ENCODE measurements around the gene SHC4.
A peak's percentile ranks its signal among the peaks of the same experiment; 100 is the strongest.
"Not testable (repeated sequence)": the region's sequence is repeated elsewhere in the genome, so short reads cannot be mapped to it uniquely, and the experiment has no call there.

The SHC4 gene

DNA sequence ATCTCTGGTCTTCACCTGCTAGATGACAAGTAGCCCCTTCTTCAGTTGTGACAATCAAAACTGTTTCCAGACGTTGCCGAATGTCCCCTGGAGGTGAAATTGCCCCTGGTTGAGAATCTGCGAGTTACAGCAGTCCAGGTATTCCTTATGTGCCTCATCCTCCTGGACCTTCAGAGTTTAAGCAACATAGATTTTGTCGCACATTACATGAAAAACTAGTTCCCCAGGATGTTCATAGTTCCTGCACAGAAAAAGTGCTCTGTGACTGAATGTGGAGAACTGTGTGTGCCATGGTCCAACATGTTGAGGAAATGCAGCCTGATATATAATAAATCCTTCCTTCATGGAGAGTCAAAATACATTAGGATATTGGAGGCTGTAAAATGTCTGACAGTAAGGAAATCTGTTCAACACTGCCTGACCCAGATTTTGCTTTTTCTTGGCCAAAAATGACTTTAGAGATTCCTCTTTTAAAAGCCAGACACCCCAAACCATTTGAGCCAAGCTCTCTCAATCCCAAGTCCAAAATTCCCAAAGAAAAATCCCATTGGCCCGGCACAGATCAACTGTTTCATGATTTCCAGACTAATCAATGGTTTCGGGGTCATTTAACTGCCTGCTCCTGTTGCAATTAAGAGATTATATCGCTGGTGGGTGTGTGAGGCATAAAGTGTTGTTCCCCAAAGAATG lies 20.4 kb upstream of the SHC4 start:
- Histone ChIP-seq H3K9me3 (ENCODE audit: control insufficient read depth, low read length) (no peaks in the 10 kb centered on the region), H3K27ac (ENCODE audit: low read depth, low read length, severe bottlenecking) (no peak overlapping the region), H3K4me1 (ENCODE audit: control insufficient read depth, insufficient read depth, low read length, poor library complexity, severe bottlenecking) (no peaks in the 10 kb centered on the region), H3K4me3 (ENCODE audit: extremely low read depth, insufficient read depth, low read length, poor library complexity, severe bottlenecking) (no peak overlapping the region), H3K36me3 (ENCODE audit: control insufficient read depth, insufficient read depth, low read length) (peaks cover 6% of the 10 kb centered on the region)
- WGBS, 2 experiments (ENCODE audit: insufficient coverage in 2 of 2), result 95 to 98% methylated on average over 3 of the region's 7 CpGs

DNA sequence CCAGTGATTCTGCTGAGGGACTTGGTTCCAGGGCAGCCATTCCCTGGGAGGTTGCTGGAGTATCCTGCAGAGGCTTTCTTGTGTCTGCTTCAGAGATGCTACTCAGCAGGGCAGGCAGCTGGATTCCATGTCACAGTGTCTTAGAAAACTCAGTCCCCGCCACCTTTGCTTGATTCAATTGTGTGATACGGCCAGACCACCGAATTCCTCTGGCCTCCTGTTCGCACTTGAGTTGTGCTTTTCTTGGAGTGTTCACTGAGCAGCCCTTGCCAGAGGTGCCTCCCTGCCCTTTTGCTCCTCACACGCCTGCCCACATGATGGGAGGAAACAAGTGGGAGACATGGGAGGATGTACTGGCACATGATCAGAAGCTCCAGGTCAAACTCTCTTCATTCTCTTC lies 19.6 kb upstream of the SHC4 start:
- H3K9me3 ChIP-seq (ENCODE audit: control insufficient read depth, low read length), result no peaks in the 10 kb centered on the region
- 89 to 92% methylated on average over 3 of the region's 5 CpGs for WGBS, 2 experiments (ENCODE audit: insufficient coverage in 2 of 2)
- H3K4me3 ChIP-seq (ENCODE audit: extremely low read depth, insufficient read depth, low read length, poor library complexity, severe bottlenecking), result no peak overlapping the region
- H3K27ac ChIP-seq (ENCODE audit: low read depth, low read length, severe bottlenecking), result no peak overlapping the region
- H3K4me1 ChIP-seq (ENCODE audit: control insufficient read depth, insufficient read depth, low read length, poor library complexity, severe bottlenecking), result no peaks in the 10 kb centered on the region
- peaks cover 5% of the 10 kb centered on the region for H3K36me3 ChIP-seq (ENCODE audit: control insufficient read depth, insufficient read depth, low read length)

DNA sequence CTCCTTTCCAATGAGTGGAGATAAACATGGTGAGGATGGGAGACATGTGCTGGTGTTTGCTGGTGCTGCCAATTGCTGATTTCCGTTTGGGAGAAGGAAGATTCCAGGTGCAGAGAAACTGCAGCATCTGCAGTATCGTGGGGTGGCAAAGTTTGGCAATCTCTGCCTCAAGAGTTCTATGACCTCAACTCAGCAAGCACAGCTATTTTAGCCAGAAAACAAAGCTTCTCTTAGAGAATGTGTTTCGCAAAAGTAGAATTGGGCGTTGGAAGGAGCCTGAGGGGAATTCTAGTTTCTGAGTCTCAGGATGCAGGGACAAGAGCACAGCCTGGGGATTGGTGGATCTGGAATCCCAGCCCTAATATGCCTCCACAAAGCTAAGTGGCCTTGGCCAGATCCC lies 18.2 kb upstream of the SHC4 start:
- H3K4me3 ChIP-seq (ENCODE audit: extremely low read depth, insufficient read depth, low read length, poor library complexity, severe bottlenecking), result no peak overlapping the region
- no peak overlapping the region for H3K27ac ChIP-seq (ENCODE audit: low read depth, low read length, severe bottlenecking)
- H3K9me3 ChIP-seq (ENCODE audit: control insufficient read depth, low read length), result no peaks in the 10 kb centered on the region
- no peaks in the 10 kb centered on the region for H3K36me3 ChIP-seq (ENCODE audit: control insufficient read depth, insufficient read depth, low read length)
- H3K4me1 ChIP-seq (ENCODE audit: control insufficient read depth, insufficient read depth, low read length, poor library complexity, severe bottlenecking), result no peaks in the 10 kb centered on the region
- WGBS, 2 experiments (ENCODE audit: insufficient coverage in 2 of 2), result 84 to 88% methylated on average over 2 of the region's 4 CpGs

DNA sequence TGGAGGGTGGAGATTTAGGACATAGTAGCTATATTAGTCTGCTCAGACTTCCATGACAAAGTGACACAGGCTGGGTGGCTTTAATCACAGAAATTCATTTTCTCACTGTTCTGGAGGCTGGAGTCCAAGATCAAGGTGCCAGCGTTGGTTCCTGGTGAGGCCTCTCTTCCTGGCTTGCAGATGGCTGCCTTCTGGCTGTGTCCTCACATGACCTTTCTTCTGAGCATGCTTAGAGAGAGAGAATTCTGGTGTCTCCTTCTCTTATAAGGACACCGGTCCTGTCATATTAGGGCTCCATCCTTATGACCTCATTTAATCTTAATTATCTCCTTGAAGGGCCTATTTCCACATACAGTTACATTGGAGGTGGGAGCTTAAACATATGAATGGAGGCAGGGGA lies 14.9 kb upstream of the SHC4 start:
- WGBS, 2 experiments (ENCODE audit: insufficient coverage in 2 of 2), result 92 to 100% methylated on average over 1 of the region's 2 CpGs
- Histone ChIP-seq H3K9me3 (ENCODE audit: control insufficient read depth, low read length) (no peaks in the 10 kb centered on the region), H3K27ac (ENCODE audit: low read depth, low read length, severe bottlenecking) (no peak overlapping the region), H3K4me1 (ENCODE audit: control insufficient read depth, insufficient read depth, low read length, poor library complexity, severe bottlenecking) (peaks cover 9% of the 10 kb centered on the region), H3K4me3 (ENCODE audit: extremely low read depth, insufficient read depth, low read length, poor library complexity, severe bottlenecking) (no peak overlapping the region), H3K36me3 (ENCODE audit: control insufficient read depth, insufficient read depth, low read length) (no peaks in the 10 kb centered on the region)

- H3K9me3 ChIP-seq (ENCODE audit: control insufficient read depth, low read length), result no peaks in the 10 kb centered on the region
- H3K27ac ChIP-seq (ENCODE audit: low read depth, low read length, severe bottlenecking), result peak overlapping the region; percentile 85
Measured at GRCh38 chr15:48976444-48977088, 12.8 kb upstream of the SHC4 start.

DNA sequence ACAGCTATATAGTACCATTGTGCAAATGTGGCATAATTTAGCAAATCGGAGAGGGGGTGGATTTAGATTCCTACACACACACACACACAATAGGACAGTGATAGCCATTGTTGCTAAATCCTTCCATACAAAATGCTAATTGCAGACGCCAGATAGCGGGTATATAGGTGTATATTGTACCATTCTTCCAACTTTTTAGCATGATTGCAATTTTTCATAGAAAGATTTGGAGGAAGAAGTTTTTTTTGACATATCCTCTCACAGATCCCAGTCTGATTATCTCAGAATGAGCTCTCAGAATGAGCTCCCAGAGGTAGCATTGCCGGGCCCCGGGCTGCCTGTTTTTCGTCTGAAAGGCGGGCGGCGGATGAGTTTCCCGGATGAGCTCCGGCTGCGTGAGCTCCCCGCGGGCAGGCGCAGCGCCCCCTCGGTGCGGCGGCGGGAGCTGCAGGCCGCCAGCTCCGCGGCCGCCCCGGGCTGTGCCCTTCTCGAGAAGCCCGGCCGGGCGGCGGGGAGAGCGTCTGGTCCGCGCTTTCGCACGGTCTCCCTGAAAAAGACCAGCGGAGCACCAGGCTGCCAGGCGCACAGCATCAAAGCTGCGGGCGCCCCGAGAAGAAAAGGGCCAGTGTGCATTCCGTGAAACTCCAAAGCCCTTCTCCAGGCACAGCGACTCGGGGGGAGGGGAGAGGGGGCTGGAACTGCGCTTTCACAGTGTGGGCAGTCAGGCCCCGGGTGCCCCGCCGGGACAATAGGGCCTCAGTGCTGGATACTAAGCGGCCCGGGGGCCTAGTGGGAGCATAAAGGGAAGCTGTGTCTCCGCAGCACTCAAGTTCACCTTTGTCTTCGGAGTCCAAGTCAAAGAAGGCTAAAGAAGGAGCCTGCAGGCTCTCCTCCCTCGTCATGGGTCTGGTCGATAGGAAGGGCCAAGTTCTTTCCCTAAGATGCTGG lies 12.0 kb upstream of the SHC4 start:
- 4 to 5% methylated on average over 22 to 47 of the region's 53 CpGs for WGBS, 2 experiments (ENCODE audit: insufficient coverage in 2 of 2)
- H3K27ac ChIP-seq (ENCODE audit: low read depth, low read length, severe bottlenecking), result peak overlapping the region; percentile 85
- no peaks in the 10 kb centered on the region for H3K9me3 ChIP-seq (ENCODE audit: control insufficient read depth, low read length)
- no peaks in the 10 kb centered on the region for H3K36me3 ChIP-seq (ENCODE audit: control insufficient read depth, insufficient read depth, low read length)
- peak overlapping the region; percentile 31 for H3K4me3 ChIP-seq (ENCODE audit: extremely low read depth, insufficient read depth, low read length, poor library complexity, severe bottlenecking)
- peaks cover 9% of the 10 kb centered on the region for H3K4me1 ChIP-seq (ENCODE audit: control insufficient read depth, insufficient read depth, low read length, poor library complexity, severe bottlenecking)

More at GRCh38 chr15:48976444-48977088, 12.8 kb upstream of the SHC4 start:
- H3K4me3 ChIP-seq (ENCODE audit: extremely low read depth, insufficient read depth, low read length, poor library complexity, severe bottlenecking), result peak overlapping the region; percentile 31
- H3K4me1 ChIP-seq (ENCODE audit: control insufficient read depth, insufficient read depth, low read length, poor library complexity, severe bottlenecking), result peaks cover 9% of the 10 kb centered on the region
- 81 to 88% methylated on average over 13 to 17 of the region's 17 CpGs for WGBS, 2 experiments (ENCODE audit: insufficient coverage in 2 of 2)
- H3K36me3 ChIP-seq (ENCODE audit: control insufficient read depth, insufficient read depth, low read length), result no peaks in the 10 kb centered on the region

DNA sequence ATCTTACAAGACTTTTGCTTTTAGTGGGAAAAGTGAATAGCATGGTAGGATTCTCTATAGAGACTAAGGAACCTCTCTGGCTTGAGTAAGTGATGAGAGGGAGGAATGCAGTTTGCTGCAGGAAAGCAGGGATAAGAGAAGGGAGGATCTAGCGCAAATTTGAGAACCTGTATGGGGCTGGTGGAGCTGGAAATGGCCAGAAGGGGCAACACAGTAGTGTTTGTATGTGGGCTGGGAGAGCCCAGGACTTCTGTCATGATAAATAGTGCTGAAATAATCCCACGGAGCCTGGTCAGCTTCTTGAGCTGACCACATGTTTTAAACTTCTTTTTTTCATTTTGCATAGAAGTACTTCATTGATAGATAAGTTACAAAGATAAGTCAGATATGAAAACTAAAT lies 11.2 kb upstream of the SHC4 start:
- Histone ChIP-seq H3K9me3 (ENCODE audit: control insufficient read depth, low read length) (no peaks in the 10 kb centered on the region), H3K4me1 (ENCODE audit: control insufficient read depth, insufficient read depth, low read length, poor library complexity, severe bottlenecking) (peaks cover 9% of the 10 kb centered on the region), H3K36me3 (ENCODE audit: control insufficient read depth, insufficient read depth, low read length) (no peaks in the 10 kb centered on the region), H3K4me3 (ENCODE audit: extremely low read depth, insufficient read depth, low read length, poor library complexity, severe bottlenecking) (no peak overlapping the region), H3K27ac (ENCODE audit: low read depth, low read length, severe bottlenecking) (peak overlapping the region; percentile 85)
- WGBS, 2 experiments (ENCODE audit: insufficient coverage in 2 of 2), result 51 to 62% methylated on average over 1 to 2 of the region's 2 CpGs

- no peaks in the 10 kb centered on the region for H3K9me3 ChIP-seq (ENCODE audit: control insufficient read depth, low read length)
- H3K4me1 ChIP-seq (ENCODE audit: control insufficient read depth, insufficient read depth, low read length, poor library complexity, severe bottlenecking), result peaks cover 9% of the 10 kb centered on the region
- WGBS, 2 experiments (ENCODE audit: insufficient coverage in 2 of 2), result 93% methylated on average over 31 to 34 of the region's 35 CpGs
- H3K27ac ChIP-seq (ENCODE audit: low read depth, low read length, severe bottlenecking), result no peak overlapping the region
- no peaks in the 10 kb centered on the region for H3K36me3 ChIP-seq (ENCODE audit: control insufficient read depth, insufficient read depth, low read length)
- H3K4me3 ChIP-seq (ENCODE audit: extremely low read depth, insufficient read depth, low read length, poor library complexity, severe bottlenecking), result no peak overlapping the region
Measured at GRCh38 chr15:48972750-48973503, 9.2 kb upstream of the SHC4 start.

GRCh38 chr15:48970926-48971325 lies 7.2 kb upstream of the SHC4 start:
- WGBS, 2 experiments (ENCODE audit: insufficient coverage in 2 of 2), result 80% methylated on average over 1 of the region's 1 CpG; no CpG with 5 or more reads in 1 of the 2 experiments

GRCh38 chr15:48968066-48968465 lies 4.3 kb upstream of the SHC4 start:
- Histone ChIP-seq H3K27ac (ENCODE audit: low read depth, low read length, severe bottlenecking) (no peak overlapping the region), H3K4me3 (ENCODE audit: extremely low read depth, insufficient read depth, low read length, poor library complexity, severe bottlenecking) (no peak overlapping the region), H3K4me1 (ENCODE audit: control insufficient read depth, insufficient read depth, low read length, poor library complexity, severe bottlenecking) (peaks cover 6% of the 10 kb centered on the region), H3K9me3 (ENCODE audit: control insufficient read depth, low read length) (no peaks in the 10 kb centered on the region), H3K36me3 (ENCODE audit: control insufficient read depth, insufficient read depth, low read length) (no peaks in the 10 kb centered on the region)
- 89 to 100% methylated on average over 1 to 2 of the region's 4 CpGs for WGBS, 2 experiments (ENCODE audit: insufficient coverage in 2 of 2)

More at GRCh38 chr15:48970926-48971325, 7.2 kb upstream of the SHC4 start:
- not testable (repeated sequence) for H3K4me3 ChIP-seq (ENCODE audit: extremely low read depth, insufficient read depth, low read length, poor library complexity, severe bottlenecking); H3K36me3 ChIP-seq (ENCODE audit: control insufficient read depth, insufficient read depth, low read length); H3K27ac ChIP-seq (ENCODE audit: low read depth, low read length, severe bottlenecking); H3K9me3 ChIP-seq (ENCODE audit: control insufficient read depth, low read length); H3K4me1 ChIP-seq (ENCODE audit: control insufficient read depth, insufficient read depth, low read length, poor library complexity, severe bottlenecking)
